Measurements from ENCODE around the gene BICC1. TPM values are rescaled to one million over a fixed set of nuclear protein-coding genes. Genes with fewer than 3 reads are reported as not detected.

BICC1 gene
- total RNA-seq, 1 donor from 2014 or later, result 0.12 TPM

DNA sequence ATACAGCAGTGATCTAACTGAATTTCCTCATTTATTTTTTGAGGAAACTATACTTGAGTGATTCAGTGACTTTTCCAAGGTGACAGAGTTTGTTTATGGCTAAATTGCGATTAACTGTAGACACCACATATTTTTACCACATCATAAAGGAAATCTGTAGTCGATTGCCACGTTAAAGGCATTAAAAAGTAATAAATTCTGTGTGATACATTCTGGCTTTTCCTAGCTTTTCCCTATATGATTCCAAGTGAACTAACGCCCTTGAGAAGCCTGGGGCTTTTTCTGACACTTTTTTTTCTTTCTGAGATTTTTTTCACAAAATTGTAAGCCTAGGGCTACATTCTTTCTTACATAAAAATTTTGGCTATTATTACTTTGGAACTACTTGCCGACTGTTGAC is 266.9 kb downstream of the BICC1 start:
- no peak for DNase-seq
- Mint-ChIP-seq H3K27ac (ENCODE audit: unreplicated experiment) (no peak overlapping the region), H3K27me3 (ENCODE audit: unreplicated experiment) (no peaks in the 10 kb centered on the region), H3K9me3 (ENCODE audit: unreplicated experiment) (no peaks in the 10 kb centered on the region), H3K4me1 (ENCODE audit: low read depth, unreplicated experiment) (peaks cover 15% of the 10 kb centered on the region), H3K36me3 (ENCODE audit: unreplicated experiment) (no peaks in the 10 kb centered on the region), H3K4me3 (ENCODE audit: unreplicated experiment) (no peak overlapping the region)
- TF ChIP-seq, protein P1, sequence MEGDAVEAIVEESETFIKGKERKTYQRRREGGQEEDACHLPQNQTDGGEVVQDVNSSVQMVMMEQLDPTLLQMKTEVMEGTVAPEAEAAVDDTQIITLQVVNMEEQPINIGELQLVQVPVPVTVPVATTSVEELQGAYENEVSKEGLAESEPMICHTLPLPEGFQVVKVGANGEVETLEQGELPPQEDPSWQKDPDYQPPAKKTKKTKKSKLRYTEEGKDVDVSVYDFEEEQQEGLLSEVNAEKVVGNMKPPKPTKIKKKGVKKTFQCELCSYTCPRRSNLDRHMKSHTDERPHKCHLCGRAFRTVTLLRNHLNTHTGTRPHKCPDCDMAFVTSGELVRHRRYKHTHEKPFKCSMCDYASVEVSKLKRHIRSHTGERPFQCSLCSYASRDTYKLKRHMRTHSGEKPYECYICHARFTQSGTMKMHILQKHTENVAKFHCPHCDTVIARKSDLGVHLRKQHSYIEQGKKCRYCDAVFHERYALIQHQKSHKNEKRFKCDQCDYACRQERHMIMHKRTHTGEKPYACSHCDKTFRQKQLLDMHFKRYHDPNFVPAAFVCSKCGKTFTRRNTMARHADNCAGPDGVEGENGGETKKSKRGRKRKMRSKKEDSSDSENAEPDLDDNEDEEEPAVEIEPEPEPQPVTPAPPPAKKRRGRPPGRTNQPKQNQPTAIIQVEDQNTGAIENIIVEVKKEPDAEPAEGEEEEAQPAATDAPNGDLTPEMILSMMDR (IDR thresholded peaks at IDR 0.05; ENCODE audit: partially characterized antibody, unreplicated experiment), result no peak

DNA sequence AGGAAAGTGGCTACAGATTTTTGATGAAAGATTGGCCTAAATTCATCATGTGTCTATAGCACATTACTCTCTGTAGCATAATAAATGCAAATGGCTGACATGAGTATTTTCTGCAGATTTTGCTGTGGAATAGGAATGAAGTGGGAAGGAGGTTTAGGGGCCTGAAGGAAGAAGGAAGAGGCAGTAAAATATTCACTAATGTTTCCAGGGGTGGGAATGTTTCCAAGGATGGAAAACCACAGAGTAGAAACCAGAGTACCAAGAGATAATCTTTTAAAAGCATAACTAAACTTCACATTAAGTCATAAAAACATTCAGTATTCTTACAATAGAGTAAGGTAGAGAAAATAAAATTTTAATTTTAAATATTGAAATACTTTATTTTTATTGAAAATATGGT is 267.8 kb downstream of the BICC1 start:
- no peak overlapping the region for H3K27ac Mint-ChIP-seq (ENCODE audit: unreplicated experiment)
- no peaks in the 10 kb centered on the region for H3K9me3 Mint-ChIP-seq (ENCODE audit: unreplicated experiment)
- TF ChIP-seq, protein P1 (IDR thresholded peaks at IDR 0.05; ENCODE audit: partially characterized antibody, unreplicated experiment), result no peak
- H3K27me3 Mint-ChIP-seq (ENCODE audit: unreplicated experiment), result no peaks in the 10 kb centered on the region
- H3K4me3 Mint-ChIP-seq (ENCODE audit: unreplicated experiment), result no peak overlapping the region
- no peak for DNase-seq
- no peaks in the 10 kb centered on the region for H3K36me3 Mint-ChIP-seq (ENCODE audit: unreplicated experiment)
- peaks cover 14% of the 10 kb centered on the region for H3K4me1 Mint-ChIP-seq (ENCODE audit: low read depth, unreplicated experiment)

DNA sequence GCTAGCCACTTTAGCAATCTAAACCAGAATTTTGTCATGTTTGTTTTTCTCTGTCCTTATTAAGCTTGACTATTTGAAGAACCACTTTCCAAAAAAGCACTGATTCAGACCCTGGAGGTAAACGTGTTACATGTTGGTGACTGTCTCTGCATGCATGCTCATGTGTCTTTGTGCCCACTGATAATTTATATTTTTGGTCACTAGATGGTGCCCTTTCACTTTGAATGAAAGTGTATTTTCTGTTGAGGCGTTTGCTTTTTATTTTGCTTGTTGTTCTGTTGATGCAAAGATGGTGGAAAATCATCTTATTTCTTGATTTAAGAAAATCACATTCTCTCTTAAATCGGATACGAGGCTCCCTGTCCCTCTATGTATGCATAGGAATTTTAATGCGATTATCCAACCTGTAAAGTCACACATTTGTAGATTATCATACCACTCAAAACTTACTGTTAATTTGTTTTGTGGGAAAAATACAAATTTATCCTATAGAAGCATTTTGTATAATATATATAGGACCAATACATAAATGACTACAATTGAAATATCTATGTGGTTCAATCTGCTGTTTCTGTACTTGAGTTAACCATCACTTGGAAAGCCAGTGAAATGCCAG is 269.3 kb downstream of the BICC1 start:
- peaks cover 6% of the 10 kb centered on the region for H3K4me1 Mint-ChIP-seq (ENCODE audit: low read depth, unreplicated experiment)
- no peak overlapping the region for H3K4me3 Mint-ChIP-seq (ENCODE audit: unreplicated experiment)
- no peak for DNase-seq
- TF ChIP-seq, protein P1 (IDR thresholded peaks at IDR 0.05; ENCODE audit: partially characterized antibody, unreplicated experiment), result peak; percentile 70
- no peaks in the 10 kb centered on the region for H3K36me3 Mint-ChIP-seq (ENCODE audit: unreplicated experiment)
- H3K27ac Mint-ChIP-seq (ENCODE audit: unreplicated experiment), result no peak overlapping the region
- H3K9me3 Mint-ChIP-seq (ENCODE audit: unreplicated experiment), result no peaks in the 10 kb centered on the region
- no peaks in the 10 kb centered on the region for H3K27me3 Mint-ChIP-seq (ENCODE audit: unreplicated experiment)

DNA sequence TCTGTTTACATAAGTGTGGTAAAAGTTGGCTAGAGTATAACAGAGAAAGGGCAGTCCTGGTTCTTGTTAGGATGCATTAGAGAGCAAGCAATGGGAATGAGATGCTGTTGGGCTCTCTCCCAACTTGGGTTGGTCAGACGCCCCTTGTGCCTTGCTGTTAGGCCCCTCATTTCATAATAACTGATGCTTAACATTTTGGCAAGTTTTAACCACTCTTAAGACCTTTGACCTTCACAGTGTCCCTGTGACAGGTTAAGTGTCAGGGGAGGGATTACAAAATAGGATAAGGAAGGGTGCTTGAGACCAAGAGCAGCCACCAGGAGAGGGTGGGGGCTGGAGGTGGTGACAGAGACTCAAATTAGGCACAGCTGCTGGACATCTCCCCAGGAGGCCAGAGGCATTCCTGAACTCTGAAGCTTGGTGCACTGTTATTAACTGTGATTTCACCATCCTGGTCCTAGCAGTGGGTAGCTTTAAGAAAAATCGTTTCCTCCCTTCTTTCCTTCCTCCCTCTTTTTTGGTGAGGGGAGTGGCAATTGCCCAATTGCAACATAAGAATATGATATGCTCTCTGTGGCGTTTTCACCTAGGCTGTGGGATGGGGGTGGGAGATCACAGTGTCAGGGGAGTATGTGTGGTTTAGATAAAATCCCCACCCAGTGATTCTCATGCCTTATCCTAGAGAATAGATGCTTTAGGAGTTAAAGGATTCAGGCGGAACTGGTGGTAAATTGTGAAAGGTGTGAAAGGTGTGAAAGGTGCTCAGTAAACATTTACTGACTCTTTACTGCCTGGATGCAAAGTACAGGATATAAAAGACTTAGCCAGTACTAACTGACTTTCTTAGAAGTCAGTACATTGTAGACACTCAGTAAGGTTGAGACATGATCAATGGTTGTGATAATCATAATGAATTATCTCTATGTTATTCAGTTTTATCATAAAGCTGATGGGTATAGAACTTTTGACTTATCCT is 270.5 kb downstream of the BICC1 start:
- peaks cover 11% of the 10 kb centered on the region for H3K4me1 Mint-ChIP-seq (ENCODE audit: low read depth, unreplicated experiment)
- no peaks in the 10 kb centered on the region for H3K36me3 Mint-ChIP-seq (ENCODE audit: unreplicated experiment)
- TF ChIP-seq, protein P1 (IDR thresholded peaks at IDR 0.05; ENCODE audit: partially characterized antibody, unreplicated experiment), result no peak
- no peak for DNase-seq
- no peak overlapping the region for H3K4me3 Mint-ChIP-seq (ENCODE audit: unreplicated experiment)
- H3K27ac Mint-ChIP-seq (ENCODE audit: unreplicated experiment), result no peak overlapping the region
- no peaks in the 10 kb centered on the region for H3K9me3 Mint-ChIP-seq (ENCODE audit: unreplicated experiment)
- H3K27me3 Mint-ChIP-seq (ENCODE audit: unreplicated experiment), result no peaks in the 10 kb centered on the region

DNA sequence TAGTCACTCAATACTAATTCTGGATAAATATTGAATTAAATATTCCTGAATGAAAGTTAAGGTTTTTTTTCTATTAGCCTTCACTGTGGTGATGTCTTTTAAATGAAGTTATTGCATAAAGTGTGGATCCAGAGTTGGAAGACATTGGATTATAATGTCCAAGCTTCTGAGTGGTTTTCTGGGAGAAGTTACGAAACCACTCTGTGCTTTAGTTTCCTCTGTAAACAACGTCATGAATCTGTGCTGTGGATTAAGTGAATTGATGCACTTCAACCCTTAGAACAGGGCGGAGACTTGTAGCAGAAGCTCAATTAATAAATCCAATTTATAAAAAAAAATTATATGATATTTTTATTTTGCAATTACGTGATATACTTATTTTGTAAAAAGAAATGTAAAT is 271.7 kb downstream of the BICC1 start:
- Mint-ChIP-seq H3K4me3 (ENCODE audit: unreplicated experiment) (no peak overlapping the region), H3K27me3 (ENCODE audit: unreplicated experiment) (no peaks in the 10 kb centered on the region), H3K27ac (ENCODE audit: unreplicated experiment) (no peak overlapping the region), H3K36me3 (ENCODE audit: unreplicated experiment) (no peaks in the 10 kb centered on the region), H3K9me3 (ENCODE audit: unreplicated experiment) (no peaks in the 10 kb centered on the region), H3K4me1 (ENCODE audit: low read depth, unreplicated experiment) (peaks cover 11% of the 10 kb centered on the region)
- DNase-seq, result no peak
- TF ChIP-seq, protein P1 (IDR thresholded peaks at IDR 0.05; ENCODE audit: partially characterized antibody, unreplicated experiment), result no peak

Measured in glutamatergic neuron (in vitro differentiated cells).